NCI-H748 treated with DMSO at 0.1 percent for 48 hours (cell line): ENCODE data around the gene LHX1.

Source experiments
- DNase-seq: peaks from one replicate; lab custom pipeline; 2025; lab: John Stamatoyannopoulos, UW

The LHX1 gene

DNA sequence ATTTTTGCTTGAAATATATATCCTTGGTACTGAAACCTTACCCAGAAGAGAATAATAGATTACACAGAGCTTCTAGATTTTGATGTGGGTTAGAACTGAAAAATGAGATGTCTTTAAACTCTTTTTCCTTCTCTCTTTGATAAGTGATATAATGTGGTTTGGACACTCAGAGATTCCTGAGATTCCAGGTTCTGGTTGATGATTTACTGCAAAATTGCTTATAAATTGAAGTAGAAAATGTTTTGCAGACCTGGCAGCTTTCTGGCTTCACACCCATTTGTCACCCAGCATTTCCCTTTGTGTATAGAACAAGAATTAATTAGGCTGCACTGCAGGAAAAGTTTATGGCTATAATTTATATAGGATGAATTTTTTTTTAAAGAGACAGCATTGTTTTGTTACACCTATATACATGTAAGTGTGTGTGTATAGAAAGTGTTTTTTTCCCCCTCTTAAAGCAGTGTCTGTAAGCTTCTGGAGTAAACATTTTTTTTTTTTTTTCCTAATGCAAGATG lies 35.0 kb downstream of the LHX1 start:
- DNase-seq: no peak

DNA sequence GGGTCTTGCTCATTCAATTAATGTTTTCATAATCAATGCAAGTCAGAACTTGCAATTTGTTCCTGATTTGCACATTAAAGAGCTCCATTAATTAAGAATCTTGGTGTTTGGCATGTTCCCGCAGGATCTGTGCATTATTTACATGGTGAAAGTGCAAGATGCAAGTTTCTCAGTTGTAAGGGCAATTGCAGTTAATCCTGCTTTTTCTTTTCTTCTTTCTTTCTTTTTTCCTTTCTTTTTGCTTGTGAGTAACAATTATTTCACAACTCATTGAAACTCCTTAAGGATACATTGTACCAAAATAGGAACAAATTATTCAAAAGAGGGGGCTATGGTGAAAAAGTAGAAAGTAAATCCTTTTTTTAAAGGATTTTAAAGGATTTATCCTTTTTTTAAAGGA lies 35.6 kb downstream of the LHX1 start:
- no peak for DNase-seq

DNA sequence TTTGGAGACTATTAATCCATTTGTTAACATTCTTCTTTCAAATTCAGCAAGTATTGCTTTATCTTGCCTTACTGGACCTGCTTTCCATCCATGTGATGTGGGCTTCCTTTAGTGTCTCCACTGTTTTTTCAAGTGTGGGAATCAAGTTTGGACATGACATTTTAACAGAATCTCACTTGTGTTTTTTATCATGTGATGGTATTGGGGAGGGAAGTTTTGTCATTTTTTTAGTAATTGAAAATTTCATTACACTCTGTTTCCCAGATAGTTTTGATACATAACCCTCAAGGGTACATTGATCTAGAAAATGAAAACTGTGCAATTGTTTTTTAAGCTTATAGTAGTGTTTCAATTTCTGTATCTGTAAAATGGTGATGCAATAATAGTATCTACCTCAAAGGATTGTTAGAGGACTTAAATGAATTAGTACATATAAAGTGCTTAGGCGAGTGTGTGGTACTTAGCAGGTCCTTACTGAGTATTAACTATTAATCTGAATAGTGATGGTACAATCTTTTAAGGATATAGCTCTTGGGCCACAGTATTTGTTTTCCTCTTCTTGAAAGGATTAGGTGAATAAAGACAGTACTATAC lies 38.7 kb downstream of the LHX1 start:
- DNase-seq: no peak

DNA sequence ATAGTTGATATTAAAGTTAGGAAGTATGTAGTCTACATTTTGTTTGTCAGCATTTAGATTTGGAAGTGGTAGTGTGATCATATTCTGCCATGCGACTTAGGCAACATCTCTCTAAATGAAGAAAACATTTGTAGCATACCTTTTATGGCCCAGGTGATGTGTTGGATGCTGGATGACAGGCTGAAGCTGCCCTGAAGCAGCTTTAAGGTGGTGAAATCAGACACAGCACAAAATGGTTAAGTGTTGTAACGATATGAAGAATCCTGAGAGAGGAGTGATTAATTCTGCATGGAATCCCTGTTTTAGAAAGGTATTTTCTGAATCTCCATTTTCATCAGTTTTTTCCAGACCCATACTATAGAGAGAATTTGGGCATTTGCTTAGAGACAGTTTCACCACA lies 39.8 kb downstream of the LHX1 start:
- DNase-seq: no peak

DNA sequence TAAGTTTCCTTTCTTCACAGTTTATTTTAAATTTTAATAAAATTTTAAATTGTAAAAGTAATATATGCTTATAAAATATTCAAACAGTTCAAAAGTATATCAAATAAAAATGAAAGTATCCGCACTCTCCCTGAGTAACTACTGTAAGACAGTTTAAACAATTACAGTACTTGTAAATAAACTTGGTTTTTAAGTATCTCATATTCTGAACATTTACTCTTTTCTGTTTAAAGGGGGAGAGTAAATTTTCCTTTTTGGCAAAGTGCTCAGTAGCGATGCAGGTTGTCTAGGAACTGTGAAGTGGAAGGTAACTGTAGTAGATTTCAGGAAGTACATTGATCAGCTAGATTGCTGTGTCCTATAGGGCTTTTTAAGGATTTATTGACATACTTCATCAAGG lies 40.3 kb downstream of the LHX1 start:
- DNase-seq: no peak

DNA sequence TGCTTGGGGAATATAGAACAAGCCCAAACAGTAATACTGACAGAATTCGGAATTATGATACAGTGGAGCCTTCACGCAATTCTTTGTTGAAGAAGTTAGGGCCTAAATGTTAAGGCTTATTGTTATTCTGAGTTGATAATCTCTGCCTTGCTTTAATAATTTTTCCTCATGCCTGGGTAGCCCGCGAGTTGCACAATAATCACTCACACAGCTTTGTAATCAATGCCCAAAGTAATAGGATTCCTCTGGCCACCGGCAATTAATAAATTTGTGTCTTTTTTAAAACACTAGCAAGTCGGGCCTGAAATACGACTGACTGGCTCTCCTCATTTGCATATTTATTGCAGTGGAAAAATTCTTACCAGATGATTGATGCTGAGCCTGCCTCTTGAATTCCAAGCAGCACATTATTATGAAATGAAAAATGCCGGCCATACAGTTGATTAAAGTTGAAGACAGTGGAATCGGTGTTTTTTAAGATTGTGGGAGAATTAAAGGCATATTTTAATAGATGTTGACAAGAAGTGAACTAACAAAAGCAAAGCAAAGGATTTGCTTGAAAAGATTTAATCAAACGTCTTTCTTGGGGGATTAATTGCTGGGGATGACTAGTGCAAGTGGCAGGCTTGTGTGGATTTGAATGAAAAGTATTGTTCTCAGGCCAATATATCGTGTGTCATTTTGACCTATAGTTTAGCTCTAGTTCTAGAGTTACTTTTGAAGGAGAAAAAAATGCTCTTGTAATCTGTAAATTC lies 41.7 kb downstream of the LHX1 start:
- no peak for DNase-seq

DNA sequence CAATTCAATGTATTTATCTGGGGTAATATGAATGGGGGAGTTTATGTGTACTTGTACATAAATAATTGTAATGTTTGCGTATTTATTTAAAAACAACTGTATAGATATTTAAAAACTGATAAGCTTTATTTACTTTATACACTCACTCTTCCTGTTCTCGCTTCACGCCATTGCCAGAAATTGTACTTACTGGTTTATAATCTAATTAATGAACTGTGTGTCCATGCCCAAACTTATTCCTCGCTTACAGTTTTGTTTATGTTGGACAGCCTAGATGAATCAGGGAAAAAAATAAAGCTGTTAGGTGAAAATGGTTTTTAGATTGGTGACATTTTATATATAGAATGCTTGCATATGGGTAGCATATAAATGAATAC lies 42.3 kb downstream of the LHX1 start:
- DNase-seq: no peak

DNA sequence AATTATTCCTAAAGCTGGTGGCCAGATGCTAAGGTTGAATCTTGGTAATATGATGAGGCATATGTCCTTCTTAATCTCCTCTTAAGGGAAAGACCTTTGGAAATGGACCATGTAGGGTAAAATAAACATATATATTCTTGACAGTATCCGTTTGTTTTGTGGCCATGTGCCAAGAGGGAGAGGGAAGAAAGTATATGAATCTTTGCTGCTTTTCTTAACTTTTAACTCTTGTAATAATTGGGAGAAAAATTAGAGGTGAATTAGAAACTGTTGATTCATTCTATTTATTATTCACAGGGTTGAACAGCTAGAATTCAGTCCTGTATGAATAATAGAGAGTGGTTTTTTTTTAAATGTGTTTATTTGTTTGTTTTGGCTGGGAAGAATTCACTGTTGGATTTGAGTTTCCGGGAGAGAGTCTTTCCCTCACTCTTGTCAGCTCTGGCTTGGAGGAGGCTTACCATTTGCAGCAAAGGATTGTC lies 43.0 kb downstream of the LHX1 start:
- no peak for DNase-seq

DNA sequence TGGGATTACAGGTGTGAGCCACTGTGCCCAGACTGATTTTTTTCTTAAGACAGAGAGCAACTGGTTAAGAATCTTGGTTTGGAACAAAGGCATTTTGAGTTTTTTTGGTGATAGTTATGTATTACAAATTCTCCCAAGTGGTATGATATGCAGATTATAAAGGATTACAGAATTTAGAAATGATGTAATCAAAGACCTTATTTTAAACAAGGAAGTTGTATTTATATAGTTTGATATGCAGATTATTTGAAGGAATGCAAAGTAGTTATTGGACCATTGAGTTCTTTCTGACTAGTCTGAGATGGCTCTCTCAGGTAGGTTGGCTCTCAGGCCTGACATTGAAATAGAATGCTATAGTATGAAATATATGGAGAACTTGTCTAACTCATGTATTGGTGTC lies 46.3 kb downstream of the LHX1 start:
- no peak for DNase-seq

DNA sequence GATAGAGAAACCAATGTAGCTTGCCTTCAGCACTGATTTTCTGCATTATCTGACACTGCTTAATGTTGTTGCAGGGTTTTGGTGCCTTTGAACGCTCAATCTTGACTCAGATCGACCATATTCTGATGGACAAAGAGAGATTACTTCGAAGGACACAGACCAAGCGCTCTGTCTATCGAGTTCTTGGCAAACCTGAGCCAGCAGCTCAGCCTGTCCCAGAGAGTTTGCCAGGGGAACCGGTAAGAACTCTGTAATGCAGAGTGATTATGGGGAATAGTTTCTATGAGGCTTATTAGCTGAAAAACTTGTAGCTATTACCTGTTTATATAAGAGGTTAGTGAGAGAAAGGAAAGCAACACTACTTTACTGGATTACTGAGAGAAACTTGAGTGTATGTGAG lies 51.9 kb downstream of the LHX1 start:
- DNase-seq: no peak

DNA sequence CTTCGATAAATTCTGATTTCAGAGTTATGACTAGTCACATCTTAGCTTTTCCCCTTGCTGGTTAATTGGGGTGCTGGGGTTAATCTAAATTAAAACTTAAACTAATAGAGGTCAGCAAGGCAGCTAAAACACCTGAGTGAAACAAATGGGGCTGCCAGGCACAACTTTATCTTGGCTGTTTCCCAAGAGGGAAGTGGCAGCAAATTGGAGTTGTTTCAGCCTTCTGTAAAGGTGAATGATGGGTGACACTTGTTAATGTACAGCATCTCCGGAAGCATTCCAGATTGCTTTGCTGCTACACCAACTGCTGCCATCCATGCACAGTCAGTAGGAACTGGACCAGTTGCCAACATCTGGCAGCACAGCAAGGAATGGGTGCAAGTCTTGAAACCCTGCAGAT lies 55.4 kb downstream of the LHX1 start:
- no peak for DNase-seq

DNA sequence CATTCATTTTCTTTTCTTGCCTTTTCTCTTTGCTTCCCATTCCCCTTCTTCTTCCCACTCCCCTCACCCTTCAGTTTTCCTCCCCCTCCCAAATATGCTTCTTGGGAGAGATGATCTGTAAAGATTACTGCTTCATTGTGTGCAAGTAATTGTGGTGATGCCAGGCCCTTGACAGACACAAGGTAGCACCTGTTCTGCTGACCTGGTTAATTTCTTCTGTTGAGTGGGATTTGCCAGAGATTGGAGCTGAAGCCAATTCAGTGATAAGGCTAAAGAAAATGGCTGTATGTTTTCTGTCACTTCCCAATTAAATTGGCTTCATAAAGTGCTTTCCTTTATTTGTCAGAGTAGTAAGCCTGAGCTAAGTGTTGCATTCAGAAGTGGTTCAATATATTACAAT lies 56.0 kb downstream of the LHX1 start:
- DNase-seq: no peak
